Mucosa of rectum (tissue), 2 donors: Measurements from ENCODE around the gene PSKH1.

Experiments
- H3K27ac ChIP-seq, 2 donors: one replicate each; pipeline ENCODE4 v1.7.0; 2013; ENCODE audit warnings: inconsistent platforms in 2 of 2, low read depth in 2 of 2, low read length in 2 of 2
- H3K27me3 ChIP-seq, 2 donors: one replicate each; pipeline ENCODE4 v1.7.0; 2013; ENCODE audit warnings: low read length in 2 of 2; ENCODE audit not compliant: control insufficient read depth in 2 of 2, insufficient read depth in 2 of 2
- H3K36me3 ChIP-seq, 2 donors: one replicate each; pipeline ENCODE4 v1.7.0; 2013; ENCODE audit warnings: low read length in 2 of 2; ENCODE audit not compliant: control insufficient read depth in 2 of 2, insufficient read depth in 2 of 2
- H3K4me1 ChIP-seq, 2 donors: one replicate each; pipeline ENCODE4 v1.7.0; 2013; ENCODE audit warnings: low read length in 2 of 2, mild to moderate bottlenecking in 1 of 2; ENCODE audit not compliant: control insufficient read depth in 2 of 2, insufficient read depth in 2 of 2
- H3K4me3 ChIP-seq, 2 donors: one replicate each; pipeline ENCODE4 v1.7.0; 2013; ENCODE audit warnings: low read length in 2 of 2
- H3K9ac ChIP-seq, 2 donors: one replicate each; pipeline ENCODE4 v1.7.0; 2013; ENCODE audit warnings: low read length in 2 of 2, low read depth in 1 of 2, mild to moderate bottlenecking in 1 of 2
- H3K9me3 ChIP-seq, 2 donors: one replicate each; pipeline ENCODE4 v1.7.0; 2013; ENCODE audit warnings: low read length in 2 of 2; ENCODE audit not compliant: control insufficient read depth in 2 of 2
- donor health status: healthy.
- donor health status: Normal muscosa, but diverticular disease.

The PSKH1 gene

GRCh38 chr16:67939507-67940445 is 46.7 kb downstream of the PSKH1 start:
- peaks cover 29 to 32% of the 10 kb centered on the region in 2 donors for H3K4me1 ChIP-seq
- H3K4me3 ChIP-seq: no peak overlapping the region
- no peaks in the 10 kb centered on the region for H3K9me3 ChIP-seq
- H3K27ac ChIP-seq: no peak overlapping the region
- H3K9ac ChIP-seq: no peak overlapping the region
- H3K36me3 ChIP-seq: peaks cover 6 to 9% of the 10 kb centered on the region in 2 donors
- H3K27me3 ChIP-seq: no peaks in the 10 kb centered on the region

GRCh38 chr16:67940446-67941089 is 47.5 kb downstream of the PSKH1 start:
- Histone ChIP-seq H3K36me3 (peaks cover 0 to 13% of the 10 kb centered on the region in 2 donors), H3K4me3 (no peak overlapping the region), H3K9ac (no peak overlapping the region), H3K27ac (no peak overlapping the region), H3K27me3 (no peaks in the 10 kb centered on the region), H3K4me1 (peaks cover 22 to 24% of the 10 kb centered on the region in 2 donors), H3K9me3 (no peaks in the 10 kb centered on the region)

GRCh38 chr16:67941469-67942199 is 48.6 kb downstream of the PSKH1 start:
- no peak overlapping the region for H3K27ac ChIP-seq
- no peaks in the 10 kb centered on the region for H3K27me3 ChIP-seq
- H3K9ac ChIP-seq: no peak overlapping the region
- H3K36me3 ChIP-seq: peaks cover 3 to 21% of the 10 kb centered on the region in 2 donors
- H3K4me3 ChIP-seq: no peak overlapping the region
- no peaks in the 10 kb centered on the region for H3K9me3 ChIP-seq
- peaks cover 22 to 24% of the 10 kb centered on the region in 2 donors for H3K4me1 ChIP-seq

- no peaks in the 10 kb centered on the region for H3K27me3 ChIP-seq
- H3K4me3 ChIP-seq: no peak overlapping the region
- no peaks in the 10 kb centered on the region for H3K9me3 ChIP-seq
- H3K9ac ChIP-seq: no peak overlapping the region
- peaks cover 17 to 19% of the 10 kb centered on the region in 2 donors for H3K4me1 ChIP-seq
- peaks cover 3 to 23% of the 10 kb centered on the region in 2 donors for H3K36me3 ChIP-seq
- no peak overlapping the region for H3K27ac ChIP-seq
Measured at GRCh38 chr16:67942200-67942509, 49.1 kb downstream of the PSKH1 start.

- peaks cover 3 to 28% of the 10 kb centered on the region in 2 donors for H3K36me3 ChIP-seq
- H3K9me3 ChIP-seq: no peaks in the 10 kb centered on the region
- peak overlapping the region in 1 of 2 donors; percentile 65 for H3K27ac ChIP-seq
Measured at GRCh38 chr16:67942510-67943255, 49.6 kb downstream of the PSKH1 start.

GRCh38 chr16:67943256-67943618 is 50.2 kb downstream of the PSKH1 start:
- H3K27ac ChIP-seq: peak overlapping the region; percentile 44 to 65

More at GRCh38 chr16:67942510-67943255, 49.6 kb downstream of the PSKH1 start:
- Histone ChIP-seq H3K4me3 (no peak overlapping the region), H3K27me3 (no peaks in the 10 kb centered on the region), H3K9ac (no peak overlapping the region), H3K4me1 (peaks cover 13 to 16% of the 10 kb centered on the region in 2 donors)

GRCh38 chr16:67943619-67944504 is 50.8 kb downstream of the PSKH1 start, which contains the start of gene LCAT:
LCAT (minus strand) TSS chr16:67944120; CDS start chr16:67944101, 19 bp downstream.
- no peaks in the 10 kb centered on the region for H3K9me3 ChIP-seq
- H3K4me3 ChIP-seq: no peak within 1 kb of the TSS
- no peaks in the 10 kb centered on the region for H3K27me3 ChIP-seq
- H3K9ac ChIP-seq: peak within 1 kb of the TSS in 1 of 2 donors; percentile 7
- H3K27ac ChIP-seq: peak within 1 kb of the TSS; percentile 44 to 65
- H3K36me3 ChIP-seq: peaks cover 3 to 37% of the 10 kb centered on the region in 2 donors
- peaks cover 14 to 16% of the 10 kb centered on the region in 2 donors for H3K4me1 ChIP-seq

More at GRCh38 chr16:67943256-67943618, 50.2 kb downstream of the PSKH1 start:
- Histone ChIP-seq H3K9ac (no peak overlapping the region), H3K4me3 (no peak overlapping the region), H3K9me3 (no peaks in the 10 kb centered on the region), H3K27me3 (no peaks in the 10 kb centered on the region), H3K4me1 (peaks cover 14 to 16% of the 10 kb centered on the region in 2 donors), H3K36me3 (peaks cover 3 to 31% of the 10 kb centered on the region in 2 donors)

- Histone ChIP-seq H3K4me1 (peaks cover 14 to 16% of the 10 kb centered on the region in 2 donors), H3K9ac (no peak overlapping the region), H3K9me3 (no peaks in the 10 kb centered on the region), H3K4me3 (no peak overlapping the region), H3K36me3 (peaks cover 6 to 41% of the 10 kb centered on the region in 2 donors), H3K27me3 (no peaks in the 10 kb centered on the region), H3K27ac (peak overlapping the region in 1 of 2 donors; percentile 65)
Measured at GRCh38 chr16:67944690-67945391, 51.8 kb downstream of the PSKH1 start.
